ENCODE measurements around the gene C13orf46.
"Not testable (repeated sequence)": the region's sequence is repeated elsewhere in the genome, so short reads cannot be mapped to it uniquely, and the experiment has no call there.

Gene C13orf46

GRCh38 chr13:113973218-113974164 lies at the start of gene C13orf46:
TSS of gene C13orf46 (minus strand) at chr13:113974076. CDS start at chr13:113973997, 79 bp downstream.
- DNase-seq = no peak

- DNase-seq = no peak
These were observed 49.0 kb upstream of the C13orf46 start for GRCh38 chr13:114022876-114023275.

GRCh38 chr13:114022309-114022669 lies 48.4 kb upstream of the C13orf46 start:
- DNase-seq = no peak

- no peak for DNase-seq
These were observed 47.8 kb upstream of the C13orf46 start for GRCh38 chr13:114021464-114022308.

GRCh38 chr13:114020750-114021463 lies 47.0 kb upstream of the C13orf46 start:
- DNase-seq = no peak

GRCh38 chr13:114020134-114020533 lies 46.3 kb upstream of the C13orf46 start:
- not testable (repeated sequence) for DNase-seq

- no peak for DNase-seq
These were observed 45.5 kb upstream of the C13orf46 start for GRCh38 chr13:114019367-114019766.

GRCh38 chr13:114018461-114019055 lies 44.7 kb upstream of the C13orf46 start:
- DNase-seq = no peak

- DNase-seq = no peak
These were observed 44.1 kb upstream of the C13orf46 start for GRCh38 chr13:114017966-114018365.

GRCh38 chr13:114017028-114017630 lies 43.3 kb upstream of the C13orf46 start:
- no peak for DNase-seq

- no peak for DNase-seq
These were observed 42.6 kb upstream of the C13orf46 start for GRCh38 chr13:114016321-114017027.

- DNase-seq = no peak
These were observed 42.1 kb upstream of the C13orf46 start for GRCh38 chr13:114015969-114016295.

- DNase-seq = no peak
These were observed 41.5 kb upstream of the C13orf46 start for GRCh38 chr13:114015111-114015968.

- DNase-seq = no peak
These were observed 40.2 kb upstream of the C13orf46 start for GRCh38 chr13:114013952-114014629.

- no peak for DNase-seq
These were observed 39.5 kb upstream of the C13orf46 start for GRCh38 chr13:114013336-114013735.

- DNase-seq = no peak
These were observed 39.0 kb upstream of the C13orf46 start for GRCh38 chr13:114012921-114013320.

- no peak for DNase-seq
These were observed 38.3 kb upstream of the C13orf46 start for GRCh38 chr13:114012141-114012540.

- DNase-seq = no peak
These were observed 37.4 kb upstream of the C13orf46 start for GRCh38 chr13:114011226-114011625.

- DNase-seq = no peak
These were observed 36.7 kb upstream of the C13orf46 start for GRCh38 chr13:114010401-114011101.

All from activated effector memory CD4-positive, alpha-beta T cell treated with Interleukin-2 at 50 U/mL for 16 hours (primary cell).